ENCODE data around the gene PLA2G3.

PLA2G3 gene

DNA sequence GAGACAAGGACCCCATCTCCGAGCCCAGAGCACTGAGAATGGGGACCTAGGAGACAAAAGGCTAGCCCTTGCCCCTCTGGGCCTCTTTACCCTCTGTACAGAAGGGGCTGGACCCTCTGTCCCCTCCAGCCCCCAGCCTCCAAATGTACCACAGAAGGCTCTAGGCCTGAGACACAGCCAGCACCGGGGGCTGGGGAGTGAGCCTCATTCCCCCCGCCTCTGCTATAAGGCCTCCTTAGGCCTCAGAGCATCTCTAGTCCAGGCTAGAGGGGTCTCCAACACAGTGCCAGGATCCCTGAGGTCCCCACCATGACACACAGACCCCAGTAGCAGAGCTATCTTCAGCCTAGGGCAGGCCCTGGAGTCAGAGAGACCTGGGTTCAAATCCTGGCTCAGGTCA is 54.4 kb downstream of the PLA2G3 start:
- DNase-seq (ENCODE audit: low spot score) = no peak

DNA sequence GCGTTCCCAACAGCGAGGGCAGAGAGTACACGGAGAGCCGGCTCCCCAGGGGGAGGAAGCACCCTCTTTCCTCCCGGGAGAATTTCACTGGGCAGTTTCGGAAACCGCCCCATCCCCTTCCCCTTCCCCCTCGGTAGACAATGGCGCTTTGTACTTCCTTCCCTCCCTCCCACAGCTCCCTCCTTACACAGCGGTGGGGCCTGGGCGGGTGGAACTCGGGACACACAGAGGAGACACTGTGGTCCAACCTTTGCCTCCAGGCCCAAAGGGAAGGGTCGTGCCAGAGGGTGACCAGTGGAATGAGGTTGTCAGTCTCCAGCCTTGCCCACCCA is 54.8 kb downstream of the PLA2G3 start:
- DNase-seq (ENCODE audit: low spot score) = no peak

DNA sequence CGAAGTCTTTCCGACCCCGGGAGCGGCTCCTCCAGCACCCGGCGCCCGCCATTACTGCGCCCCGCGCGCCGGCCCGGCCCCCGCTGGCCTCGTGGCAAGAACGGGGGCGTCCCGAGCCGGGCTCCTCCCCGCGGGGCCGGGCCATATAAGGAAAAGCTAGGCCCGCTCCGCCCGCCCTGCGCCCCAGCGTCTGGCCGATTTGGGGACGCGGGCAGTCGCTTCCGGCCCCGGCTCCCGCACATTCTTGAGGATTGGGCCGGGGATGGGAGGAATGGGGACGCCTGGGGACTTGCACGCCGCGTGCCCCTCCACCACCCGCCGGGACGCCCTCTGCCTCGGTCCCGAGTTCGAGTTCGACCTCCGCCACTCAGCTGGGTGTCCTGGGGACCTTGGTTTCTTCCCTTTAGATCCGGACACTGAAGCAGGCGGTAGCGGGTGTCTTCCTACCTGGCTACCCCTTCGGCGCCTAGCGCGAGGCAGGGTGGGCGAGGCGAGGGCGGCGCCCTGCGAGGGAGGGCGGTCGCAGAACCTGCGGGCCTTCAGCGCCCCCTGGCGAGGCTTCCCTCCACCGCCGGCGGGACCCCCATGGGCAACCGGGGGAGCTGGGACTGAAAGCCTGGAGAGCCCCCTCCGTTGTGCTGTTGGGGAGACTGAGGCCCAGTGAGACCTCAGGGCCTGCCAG is 55.4 kb downstream of the PLA2G3 start:
- peak; percentile 80 for DNase-seq (ENCODE audit: low spot score)
